SK-N-SH treated with all-trans-retinoic acid at 6 μM for 48 hours (cell line): ENCODE measurements around the gene IFIT2.

Experiments
- ARNTL ChIP-seq: fragments of 450-650 bp; formaldehyde crosslinking; IDR thresholded peaks from 2 replicates; pipeline ENCODE4 v1.5.0; 2020; ENCODE audit warnings: low read depth, mild to moderate bottlenecking, moderate library complexity, borderline replicate concordance
- BACH2 ChIP-seq: fragments of 250-450 bp; sonication (Bioruptor Pico); IDR thresholded peaks from 2 replicates; pipeline ENCODE4 v1.9.0; 2021; ENCODE audit warnings: mild to moderate bottlenecking, borderline replicate concordance
- CREB5 ChIP-seq: fragments of 250-450 bp; sonication (Bioruptor Pico); IDR thresholded peaks from 2 replicates; pipeline ENCODE4 v1.5.1; 2020; ENCODE audit warnings: low read depth, mild to moderate bottlenecking, moderate library complexity
- OSR1 ChIP-seq: fragments of 250-450 bp; sonication (Bioruptor Pico); IDR thresholded peaks from 2 replicates; pipeline ENCODE4 v1.8.0; 2022; ENCODE audit warnings: moderate library complexity, mild to moderate bottlenecking, inconsistent platforms
- PATZ1 ChIP-seq: fragments of 250-450 bp; sonication (Bioruptor Pico); IDR thresholded peaks from 2 replicates; pipeline ENCODE4 v1.8.0; 2020; ENCODE audit warnings: mild to moderate bottlenecking, moderate library complexity, borderline replicate concordance
- POU6F1 ChIP-seq: fragments of 250-450 bp; sonication (Bioruptor Pico); IDR thresholded peaks from 2 replicates; pipeline ENCODE4 v1.8.0; 2021; ENCODE audit warnings: low read depth, mild to moderate bottlenecking, moderate library complexity, borderline replicate concordance
- PPARA ChIP-seq: fragments of 250-450 bp; sonication (Bioruptor Pico); IDR thresholded peaks from 2 replicates; pipeline ENCODE4 v1.5.0; 2020; ENCODE audit warnings: mild to moderate bottlenecking, borderline replicate concordance
- RARB ChIP-seq: fragments of 250-450 bp; sonication (Bioruptor Pico); IDR thresholded peaks from 2 replicates; pipeline ENCODE4 v1.8.0; 2021; ENCODE audit warnings: mild to moderate bottlenecking, moderate library complexity
- SNAI2 ChIP-seq: fragments of 250-450 bp; sonication (Bioruptor Pico); IDR thresholded peaks from 2 replicates; pipeline ENCODE4 v1.5.0; 2020; ENCODE audit warnings: mild to moderate bottlenecking, moderate library complexity
- ZC3H10 ChIP-seq: fragments of 250-450 bp; sonication (Bioruptor Pico); IDR thresholded peaks from 2 replicates; pipeline ENCODE4 v1.5.1; 2021; ENCODE audit warnings: mild to moderate bottlenecking, moderate library complexity
- ZFP3 ChIP-seq: fragments of 250-450 bp; sonication (Bioruptor Pico); IDR thresholded peaks from 2 replicates; pipeline ENCODE4 v1.5.0; 2020; ENCODE audit warnings: mild to moderate bottlenecking, moderate library complexity
- ZNF70 ChIP-seq: fragments of 450-650 bp; formaldehyde crosslinking; IDR thresholded peaks from 2 replicates; pipeline ENCODE4 v1.5.0; 2020; ENCODE audit warnings: mild to moderate bottlenecking, moderate library complexity

- TF ChIP-seq ZFP3 (no peak), PPARA (CRISPR knock-in tag) (no peak), ZC3H10 (CRISPR knock-in tag) (no peak), ARNTL (CRISPR knock-in tag) (no peak), BACH2 (no peak), PATZ1 (CRISPR knock-in tag) (no peak), CREB5 (CRISPR knock-in tag) (no peak), SNAI2 (no peak), POU6F1 (CRISPR knock-in tag) (0 out of 2 replicates have a peak, but pooled peaks have one; percentile 8), RARB (CRISPR knock-in tag) (no peak), OSR1 (CRISPR knock-in tag) (no peak), ZNF70 (CRISPR knock-in tag) (no peak)
Observed at GRCh38 chr10:89327803-89328441, 26.1 kb downstream of the IFIT2 start, which contains the start of gene IFIT3.
